ENCODE results near the gene MEIS3.

MEIS3 gene

DNA sequence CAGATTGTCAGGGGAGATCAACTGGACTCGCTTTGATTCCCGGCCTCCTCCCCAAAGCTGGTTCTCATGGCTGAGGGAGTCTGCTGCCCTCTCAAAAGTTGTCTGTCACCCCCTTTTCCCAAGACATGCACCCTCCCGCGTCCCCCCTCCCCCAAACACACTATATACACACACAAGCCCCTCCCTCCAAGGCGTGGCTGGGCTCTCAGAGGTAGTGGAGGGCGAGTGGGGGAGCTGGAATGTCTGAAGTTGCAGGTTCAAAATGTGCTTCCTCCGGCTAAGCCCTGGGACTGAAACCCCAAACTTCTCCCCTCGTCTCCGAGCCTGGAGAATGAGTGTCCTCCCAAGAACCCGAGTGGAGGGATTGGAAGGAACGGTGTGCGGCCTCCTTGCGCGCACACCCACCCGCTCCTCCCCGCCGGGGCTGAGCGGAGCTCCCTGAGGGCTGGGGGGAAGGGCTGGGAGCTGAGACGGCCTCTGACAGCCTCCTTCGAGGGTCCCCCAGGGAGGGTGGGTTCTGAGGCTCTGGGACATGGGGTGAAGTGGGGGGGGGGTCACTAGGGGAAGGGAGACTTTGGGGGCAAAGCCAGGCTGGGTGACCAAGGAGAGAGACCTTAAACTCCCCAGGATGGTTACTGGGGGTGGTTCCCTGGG is 9.9 kb upstream of the MEIS3 start:
- TF ChIP-seq POLR2A (IDR thresholded peaks at IDR 0.05; ENCODE audit: low read length): no peak
- no peak for TF ChIP-seq GATA1 (IDR thresholded peaks at IDR 0.05; ENCODE audit: low read depth, low read length)
- no peak for DNase-seq

DNA sequence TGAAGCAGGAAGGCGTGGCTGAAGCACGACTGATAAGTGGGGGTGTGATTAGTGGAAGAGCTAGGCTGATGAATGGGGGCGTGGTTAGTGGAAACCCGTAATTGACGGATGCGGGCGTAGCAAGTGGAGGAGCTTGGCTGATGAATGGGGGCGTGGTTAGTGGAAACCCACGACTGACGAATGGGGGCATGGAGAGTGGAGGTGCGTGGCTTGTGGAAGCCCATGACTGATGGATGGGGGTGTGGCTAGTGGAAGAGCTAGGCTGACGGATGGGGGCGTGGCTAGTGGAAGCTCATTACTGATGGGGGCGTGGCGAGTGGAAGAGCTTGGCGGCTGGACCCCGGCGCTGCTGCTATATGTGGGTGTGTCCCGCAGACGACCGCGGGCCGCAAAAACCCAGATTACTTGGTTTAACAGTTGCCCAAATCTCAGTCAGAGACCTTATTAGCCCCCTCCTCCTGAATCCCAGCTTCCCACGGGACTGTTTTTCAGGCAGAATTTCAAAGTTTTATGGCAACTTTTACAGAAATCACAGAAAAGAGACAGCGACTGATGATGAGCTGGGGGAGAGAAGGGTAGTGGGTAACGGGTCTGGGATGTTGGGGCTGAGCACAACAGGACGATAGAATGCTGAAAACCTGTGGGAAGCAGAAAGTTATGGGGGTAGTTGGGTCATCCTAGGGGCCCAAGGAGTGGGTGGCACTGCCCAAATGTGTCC is 9.0 kb upstream of the MEIS3 start:
- DNase-seq: peak; percentile 88 to 94

GRCh38 chr19:47427241-47428176 is 8.2 kb upstream of the MEIS3 start:
- DNase-seq: peak; percentile 54 to 80
- TF ChIP-seq POLR2A (IDR thresholded peaks at IDR 0.05; ENCODE audit: low read length): no peak
- TF ChIP-seq GATA1 (IDR thresholded peaks at IDR 0.05; ENCODE audit: low read depth, low read length): no peak

More for the DNA sequence above, 9.0 kb upstream of the MEIS3 start:
- no peak for TF ChIP-seq GATA1 (IDR thresholded peaks at IDR 0.05; ENCODE audit: low read depth, low read length)
- no peak for TF ChIP-seq POLR2A (IDR thresholded peaks at IDR 0.05; ENCODE audit: low read length)

DNA sequence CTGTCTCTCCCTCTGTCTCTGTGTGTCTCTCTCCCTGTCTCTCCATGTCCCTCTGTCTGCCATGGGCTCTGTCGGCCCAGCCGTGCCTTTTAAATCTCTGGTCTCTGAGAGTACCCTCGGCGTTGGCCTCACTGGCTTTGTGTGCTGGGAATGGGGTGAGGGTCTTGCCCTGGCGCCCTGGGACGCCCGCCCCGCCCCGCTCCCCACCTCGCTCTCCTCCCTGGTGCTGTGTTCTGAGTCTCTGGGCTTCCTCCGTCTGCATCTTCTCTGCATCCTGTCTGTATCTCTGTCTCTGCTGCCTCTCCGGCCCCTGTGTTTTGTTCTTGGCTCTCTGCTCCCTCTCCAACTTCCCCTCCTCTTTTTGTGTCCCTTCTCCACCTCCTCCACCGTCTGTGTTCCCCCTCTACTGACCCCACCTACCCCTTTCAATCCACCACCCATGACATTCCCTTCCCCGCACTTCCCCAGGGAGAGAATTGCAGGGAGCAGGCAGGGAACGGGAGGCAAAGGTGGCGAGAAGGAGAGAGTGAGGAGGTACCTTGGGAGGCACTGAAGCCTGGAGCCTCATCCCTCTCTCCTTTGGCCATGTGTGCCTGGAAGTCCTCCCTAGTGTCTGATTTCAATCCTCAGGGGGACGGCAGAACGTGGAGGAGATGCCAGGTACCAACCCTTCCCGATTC is 4.0 kb upstream of the MEIS3 start:
- no peak for TF ChIP-seq POLR2A (IDR thresholded peaks at IDR 0.05; ENCODE audit: low read length)
- no peak for TF ChIP-seq GATA1 (IDR thresholded peaks at IDR 0.05; ENCODE audit: low read depth, low read length)
- no peak for DNase-seq

- TF ChIP-seq GATA1 (IDR thresholded peaks at IDR 0.05; ENCODE audit: low read depth, low read length) (no peak), POLR2A (IDR thresholded peaks at IDR 0.05; ENCODE audit: low read length) (no peak)
- no peak for DNase-seq
Measured at GRCh38 chr19:47422417-47423163, 3.3 kb upstream of the MEIS3 start.

- no peak for TF ChIP-seq POLR2A (IDR thresholded peaks at IDR 0.05; ENCODE audit: low read length)
- no peak for TF ChIP-seq GATA1 (IDR thresholded peaks at IDR 0.05; ENCODE audit: low read depth, low read length)
- DNase-seq: no peak
Measured at GRCh38 chr19:47421844-47422395, 2.6 kb upstream of the MEIS3 start.

GRCh38 chr19:47421244-47421786 is 2.0 kb upstream of the MEIS3 start:
- no peak for DNase-seq
- TF ChIP-seq GATA1 (IDR thresholded peaks at IDR 0.05; ENCODE audit: low read depth, low read length) (no peak), POLR2A (IDR thresholded peaks at IDR 0.05; ENCODE audit: low read length) (no peak)

- TF ChIP-seq POLR2A (IDR thresholded peaks at IDR 0.05; ENCODE audit: low read length): no peak
- TF ChIP-seq GATA1 (IDR thresholded peaks at IDR 0.05; ENCODE audit: low read depth, low read length): no peak
- no peak for DNase-seq
Measured at GRCh38 chr19:47419789-47420188, 462 bp upstream of the MEIS3 start.

DNA sequence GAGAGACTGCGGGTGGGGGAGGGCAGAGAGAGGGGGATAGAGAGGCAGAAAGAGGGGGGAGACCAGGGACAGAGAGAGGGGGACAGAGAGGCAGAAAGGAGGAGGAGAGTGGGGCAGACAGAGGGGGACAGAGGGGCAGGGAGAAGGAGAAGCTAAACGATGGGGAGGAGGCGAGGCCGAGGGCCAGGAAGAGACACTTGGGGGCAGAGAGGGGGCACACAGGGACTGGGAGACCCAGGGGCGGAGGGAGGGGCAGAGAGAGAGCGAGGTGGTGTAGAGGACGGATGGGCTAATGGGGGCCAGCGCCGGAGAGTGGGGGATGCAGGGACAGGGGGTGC is 666 bp downstream of the MEIS3 start:
- no peak for DNase-seq
- TF ChIP-seq POLR2A (IDR thresholded peaks at IDR 0.05; ENCODE audit: low read length) (no peak), GATA1 (IDR thresholded peaks at IDR 0.05; ENCODE audit: low read depth, low read length) (no peak)

GRCh38 chr19:47417746-47418691 is 1.3 kb downstream of the MEIS3 start:
- TF ChIP-seq POLR2A (IDR thresholded peaks at IDR 0.05; ENCODE audit: low read length): no peak
- TF ChIP-seq GATA1 (IDR thresholded peaks at IDR 0.05; ENCODE audit: low read depth, low read length): no peak
- no peak for DNase-seq

GRCh38 chr19:47417107-47417745 is 2.1 kb downstream of the MEIS3 start:
- TF ChIP-seq GATA1 (IDR thresholded peaks at IDR 0.05; ENCODE audit: low read depth, low read length) (no peak), POLR2A (IDR thresholded peaks at IDR 0.05; ENCODE audit: low read length) (no peak)
- no peak for DNase-seq
